HAP-1 (cell line): ENCODE data around the gene SORBS1.

Experiments used
- DNase-seq, 2 experiments: peaks; one replicate each; pipeline ENCODE4 v3.0.0-alpha.2; 2016 to 2020; ENCODE audit warnings: low spot score in 2 of 2
- H3K27me3 ChIP-seq: fragments of 250-450 bp; sonication (Bioruptor Pico); 2 replicates; pipeline ENCODE4 v1.5.1; 2020; ENCODE audit warnings: low read depth, mild to moderate bottlenecking, moderate library complexity
- H3K36me3 ChIP-seq: fragments of 250-450 bp; sonication (Bioruptor Pico); replicated peaks from 2 replicates; pipeline ENCODE4 v1.5.1; 2020; ENCODE audit warnings: mild to moderate bottlenecking
- H3K4me1 ChIP-seq: fragments of 250-450 bp; sonication (Bioruptor Pico); 2 replicates; pipeline ENCODE4 v1.5.1; 2020; ENCODE audit warnings: mild to moderate bottlenecking
- H3K4me3 ChIP-seq: fragments of 250-450 bp; sonication (Bioruptor Pico); 2 replicates; pipeline ENCODE4 v1.5.1; 2020; ENCODE audit warnings: mild to moderate bottlenecking, moderate library complexity
- H3K9me3 ChIP-seq: fragments of 250-450 bp; sonication (Bioruptor Pico); 2 replicates; pipeline ENCODE4 v1.5.1; 2020; ENCODE audit warnings: mild to moderate bottlenecking, moderate library complexity
- in situ Hi-C: fragments of 300-500 bp; cut with MboI; formaldehyde crosslinking; loops from 3 replicates; pipeline ENCODE4 v1.14.3; 2020; ENCODE audit warnings: low sequenced_read_pairs, inconsistent platforms, mixed read lengths

SORBS1 gene

DNA sequence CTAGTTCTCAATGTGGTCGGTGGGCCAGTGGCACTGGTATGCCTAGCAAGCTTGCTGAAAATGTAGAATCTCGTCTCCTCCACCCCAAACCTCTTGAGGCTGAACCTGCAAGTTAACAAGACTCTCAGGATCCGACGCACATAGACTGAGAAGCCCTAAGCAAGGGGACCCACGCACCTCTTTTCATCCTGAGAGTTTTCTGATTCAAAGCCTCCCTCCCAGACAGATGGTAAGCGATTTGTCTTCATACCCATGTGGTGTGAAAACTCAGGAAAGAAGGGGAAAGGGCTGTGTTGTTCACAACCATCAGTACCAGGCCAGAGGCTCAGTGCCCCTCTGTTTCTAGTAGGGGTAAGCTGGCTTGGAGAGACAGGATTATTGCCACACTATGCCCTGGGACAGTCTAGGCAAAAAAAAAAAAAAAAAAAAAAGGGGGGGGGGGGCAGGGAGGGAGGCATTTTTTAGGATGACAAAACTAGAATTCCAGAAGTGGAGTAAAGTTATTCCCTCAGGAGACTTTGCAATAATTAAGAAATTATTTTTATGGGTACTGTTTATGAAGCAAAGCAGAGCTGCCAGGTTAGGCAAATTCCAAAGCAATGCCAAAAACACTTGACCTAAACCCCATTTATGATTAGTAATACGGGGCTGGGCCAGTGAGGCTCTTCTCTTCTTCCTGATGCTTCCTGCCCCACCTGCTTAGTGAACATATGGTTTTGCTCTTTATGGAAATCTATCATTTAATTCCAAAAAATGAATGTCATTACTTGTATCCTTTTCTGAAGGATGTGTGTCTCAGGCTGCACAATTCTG lies 152.8 kb downstream of the SORBS1 start:
- no peak for DNase-seq
- Histone ChIP-seq H3K4me3 (no peak overlapping the region), H3K9me3 (no peaks in the 10 kb centered on the region), H3K36me3 (no peaks in the 10 kb centered on the region), H3K4me1 (peaks cover 12% of the 10 kb centered on the region), H3K27me3 (no peaks in the 10 kb centered on the region)
- in situ Hi-C loops = no loop called here

- in situ Hi-C loops = no loop called here
- Histone ChIP-seq H3K4me1 (peaks cover 12% of the 10 kb centered on the region), H3K9me3 (no peaks in the 10 kb centered on the region), H3K36me3 (no peaks in the 10 kb centered on the region), H3K27me3 (no peaks in the 10 kb centered on the region), H3K4me3 (no peak overlapping the region)
- no peak for DNase-seq
Observed at GRCh38 chr10:95407546-95407945, 153.6 kb downstream of the SORBS1 start.

DNA sequence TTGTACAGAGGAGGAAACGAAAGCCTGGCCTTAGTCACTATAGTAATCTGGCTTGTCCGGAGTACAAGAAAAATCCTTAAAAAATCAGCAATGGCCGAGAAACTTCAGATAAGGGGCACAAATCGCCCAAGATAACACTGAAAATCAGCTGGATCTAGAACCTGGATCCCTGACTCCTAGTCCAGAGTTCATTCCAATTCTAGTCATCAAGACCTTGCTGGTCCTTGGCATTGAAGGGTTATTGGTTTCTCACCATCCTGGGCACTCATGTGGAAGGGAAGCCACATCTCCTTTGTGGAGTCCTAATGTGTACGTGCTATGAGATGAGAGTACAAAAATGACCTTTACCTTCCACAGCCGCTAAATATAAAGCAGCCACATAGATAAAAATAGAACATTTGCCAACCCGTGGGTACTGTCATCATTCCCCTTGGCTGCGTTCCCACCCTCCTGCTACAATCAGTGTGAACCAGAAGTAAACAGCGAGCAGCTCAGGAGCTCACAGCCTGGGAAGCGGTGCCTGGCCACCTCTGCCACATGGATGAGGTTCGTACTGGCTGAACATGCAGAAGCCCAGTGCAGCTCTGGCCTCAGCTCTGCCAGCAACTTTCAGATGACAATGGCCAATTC lies 154.4 kb downstream of the SORBS1 start:
- no peak overlapping the region for H3K4me3 ChIP-seq
- in situ Hi-C loops = no loop called here
- H3K9me3 ChIP-seq = no peaks in the 10 kb centered on the region
- H3K27me3 ChIP-seq = no peaks in the 10 kb centered on the region
- peaks cover 12% of the 10 kb centered on the region for H3K4me1 ChIP-seq
- H3K36me3 ChIP-seq = no peaks in the 10 kb centered on the region
- no peak for DNase-seq

DNA sequence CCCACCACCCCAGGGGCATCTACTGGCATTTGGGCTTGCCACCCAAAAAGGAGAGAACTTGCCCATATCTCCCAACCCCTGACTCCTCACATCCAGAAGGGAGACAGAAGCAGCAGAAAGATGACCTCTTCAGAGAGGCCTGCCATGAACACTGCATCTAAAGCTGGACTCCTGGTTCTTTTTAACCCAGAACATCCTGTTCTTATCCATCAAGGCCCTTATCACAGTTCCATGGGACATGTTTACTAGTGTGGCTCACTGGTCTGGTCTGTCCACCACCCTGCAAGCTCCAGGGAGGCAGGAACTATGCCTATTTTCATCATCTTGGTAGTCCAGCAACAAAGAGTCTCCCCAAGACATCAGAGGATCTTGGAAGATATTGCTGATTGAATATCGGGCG lies 155.5 kb downstream of the SORBS1 start:
- DNase-seq = no peak
- no peaks in the 10 kb centered on the region for H3K36me3 ChIP-seq
- no peak overlapping the region for H3K4me3 ChIP-seq
- H3K4me1 ChIP-seq = peaks cover 12% of the 10 kb centered on the region
- H3K9me3 ChIP-seq = no peaks in the 10 kb centered on the region
- in situ Hi-C loops = no loop called here
- H3K27me3 ChIP-seq = no peaks in the 10 kb centered on the region

- peaks cover 11% of the 10 kb centered on the region for H3K4me1 ChIP-seq
- H3K4me3 ChIP-seq = no peak overlapping the region
- no peaks in the 10 kb centered on the region for H3K36me3 ChIP-seq
- no peaks in the 10 kb centered on the region for H3K9me3 ChIP-seq
- no peak for DNase-seq
- in situ Hi-C loops = no loop called here
- no peaks in the 10 kb centered on the region for H3K27me3 ChIP-seq
Observed at GRCh38 chr10:95404864-95405263, 156.3 kb downstream of the SORBS1 start.

DNA sequence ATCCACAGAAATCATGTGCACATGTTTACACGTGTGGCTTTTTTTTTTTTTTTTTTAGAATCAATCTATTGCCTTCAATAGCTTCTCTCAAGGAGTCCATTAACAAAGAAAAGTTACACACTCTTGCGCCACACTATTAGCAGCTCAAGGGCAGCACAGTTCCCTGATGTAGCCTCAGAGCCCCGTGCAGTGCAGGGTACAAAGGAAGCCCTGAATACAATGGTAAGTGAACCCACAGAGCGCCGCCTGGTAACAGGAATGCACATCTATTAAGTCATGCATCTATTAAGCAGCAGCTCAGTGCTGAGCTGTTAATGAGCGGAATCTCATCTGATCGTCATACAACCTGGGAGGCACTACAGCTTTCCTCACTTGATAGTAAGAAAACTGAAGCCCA lies 156.7 kb downstream of the SORBS1 start:
- no peaks in the 10 kb centered on the region for H3K9me3 ChIP-seq
- in situ Hi-C loops = no loop called here

DNA sequence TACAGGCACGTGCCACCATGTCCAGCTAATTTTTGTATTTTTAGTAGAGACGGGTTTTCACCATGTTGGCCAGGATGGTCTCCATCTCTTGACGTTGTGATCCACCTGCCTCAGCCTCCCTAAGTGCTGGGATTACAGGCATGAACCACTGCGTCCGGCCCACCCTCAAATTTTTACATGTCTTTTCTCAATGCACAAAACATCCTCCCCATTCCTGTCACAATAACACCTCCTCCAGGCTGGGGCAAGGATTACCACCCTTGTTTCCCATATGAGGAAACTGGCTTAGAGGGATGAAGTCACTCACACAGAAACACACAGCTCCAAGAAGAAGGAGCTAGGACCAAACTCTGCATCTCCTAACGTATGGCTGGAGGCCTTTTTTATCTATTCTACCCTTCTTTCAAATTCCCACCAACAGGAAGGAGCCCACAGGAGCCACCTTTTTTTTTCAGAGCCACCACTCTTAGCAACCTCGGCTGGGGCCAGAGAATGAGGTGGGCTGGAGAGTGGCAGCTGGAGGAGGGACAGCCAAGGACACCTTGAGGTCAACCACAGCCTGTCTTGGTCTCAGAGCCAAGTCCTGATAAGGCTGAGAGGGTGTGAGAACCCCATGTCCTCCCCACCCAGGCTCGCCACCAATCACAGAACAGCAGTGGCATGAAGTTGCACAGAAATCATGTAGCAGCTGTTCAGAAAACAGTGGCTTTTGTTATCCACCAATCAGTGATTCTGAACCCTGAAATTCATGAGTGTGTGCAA lies 157.3 kb downstream of the SORBS1 start:
- in situ Hi-C loops = no loop called here
- Histone ChIP-seq H3K27me3 (no peaks in the 10 kb centered on the region), H3K36me3 (no peaks in the 10 kb centered on the region), H3K9me3 (no peaks in the 10 kb centered on the region), H3K4me1 (peaks cover 1% of the 10 kb centered on the region), H3K4me3 (no peak overlapping the region)
- DNase-seq = no peak

More for the DNA sequence above, 156.7 kb downstream of the SORBS1 start:
- Histone ChIP-seq H3K4me3 (no peak overlapping the region), H3K4me1 (peaks cover 7% of the 10 kb centered on the region), H3K36me3 (no peaks in the 10 kb centered on the region), H3K27me3 (no peaks in the 10 kb centered on the region)
- no peak for DNase-seq

GRCh38 chr10:95401704-95402469 lies 159.3 kb downstream of the SORBS1 start:
- Histone ChIP-seq H3K9me3 (no peaks in the 10 kb centered on the region), H3K4me3 (no peak overlapping the region), H3K4me1 (no peaks in the 10 kb centered on the region), H3K27me3 (no peaks in the 10 kb centered on the region), H3K36me3 (no peaks in the 10 kb centered on the region)
- in situ Hi-C loops = no loop called here
- no peak for DNase-seq

- Histone ChIP-seq H3K36me3 (no peaks in the 10 kb centered on the region), H3K9me3 (no peaks in the 10 kb centered on the region), H3K27me3 (no peaks in the 10 kb centered on the region), H3K4me3 (no peak overlapping the region), H3K4me1 (no peaks in the 10 kb centered on the region)
- in situ Hi-C loops = no loop called here
- DNase-seq = no peak
Observed at GRCh38 chr10:95400787-95401186, 160.4 kb downstream of the SORBS1 start.

DNA sequence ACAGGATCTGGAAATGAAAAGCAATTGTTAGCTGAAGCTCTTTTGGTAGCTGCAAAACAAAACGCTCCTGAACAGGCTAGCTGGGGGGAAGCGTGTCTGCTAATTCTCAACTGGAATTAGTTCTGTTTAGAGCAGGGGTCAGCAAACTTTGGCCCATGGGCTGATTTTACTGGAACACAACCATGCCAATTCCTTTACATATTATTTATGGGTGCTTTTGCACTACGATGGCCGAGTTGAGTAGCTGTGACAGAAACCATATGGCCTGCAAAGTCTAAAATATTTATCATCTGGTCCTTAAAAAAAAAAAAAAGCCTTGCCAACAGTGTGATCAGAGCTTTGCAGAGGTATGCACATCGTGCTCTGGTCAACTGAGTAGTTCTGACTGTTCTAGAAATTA lies 162.0 kb downstream of the SORBS1 start:
- in situ Hi-C loops = no loop called here
- H3K27me3 ChIP-seq = no peaks in the 10 kb centered on the region
- no peak for DNase-seq
- no peak overlapping the region for H3K4me3 ChIP-seq
- H3K9me3 ChIP-seq = no peaks in the 10 kb centered on the region
- no peaks in the 10 kb centered on the region for H3K4me1 ChIP-seq
- no peaks in the 10 kb centered on the region for H3K36me3 ChIP-seq

DNA sequence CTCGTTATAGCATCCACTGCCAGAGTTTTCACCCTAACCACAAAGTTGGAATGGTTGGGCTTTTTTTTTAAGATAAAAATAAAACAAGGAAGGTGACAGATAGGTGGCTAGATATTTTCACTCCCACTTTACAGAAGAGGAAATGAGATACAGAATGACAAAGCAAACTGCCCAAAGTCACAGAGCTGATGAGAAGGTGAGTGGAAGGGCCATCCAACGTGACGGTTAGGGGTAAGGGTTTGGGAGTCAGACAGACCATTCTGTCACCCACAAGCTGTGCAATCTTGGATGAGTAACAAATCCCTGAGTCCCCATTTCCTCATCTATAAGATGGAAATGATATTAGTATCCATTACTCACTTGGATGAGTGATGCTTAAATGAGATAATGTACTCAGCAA lies 163.4 kb downstream of the SORBS1 start:
- H3K4me1 ChIP-seq = no peaks in the 10 kb centered on the region
- no peak overlapping the region for H3K4me3 ChIP-seq
- DNase-seq = no peak
- no peaks in the 10 kb centered on the region for H3K9me3 ChIP-seq
- in situ Hi-C loops = no loop called here
- H3K36me3 ChIP-seq = no peaks in the 10 kb centered on the region
- H3K27me3 ChIP-seq = no peaks in the 10 kb centered on the region

DNA sequence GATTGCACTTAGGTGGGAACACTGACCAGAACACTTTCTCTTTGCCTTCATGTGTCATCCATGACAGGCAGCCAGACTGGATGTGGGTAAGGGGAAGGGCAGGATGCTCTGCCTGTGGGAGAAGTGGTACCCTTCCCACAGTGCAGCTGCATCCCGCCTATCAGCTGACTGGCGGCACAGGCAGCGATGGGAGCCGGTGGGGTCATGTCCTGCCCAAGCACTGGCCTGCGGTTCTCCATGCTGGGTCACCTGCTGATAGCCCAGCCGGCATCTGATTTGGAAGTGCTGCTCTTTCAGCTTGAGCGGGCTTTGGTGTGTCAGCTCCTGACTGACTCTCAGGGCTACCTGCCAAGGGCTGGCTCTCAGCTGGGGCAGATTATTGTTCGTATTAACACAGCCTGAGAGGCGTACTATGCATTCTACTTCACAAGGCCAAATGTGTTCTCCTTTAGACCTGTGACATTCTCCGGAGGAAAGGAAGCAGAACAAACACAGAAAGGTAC lies 165.2 kb downstream of the SORBS1 start:
- in situ Hi-C loops = no loop called here
- no peaks in the 10 kb centered on the region for H3K36me3 ChIP-seq
- no peaks in the 10 kb centered on the region for H3K27me3 ChIP-seq
- no peaks in the 10 kb centered on the region for H3K4me1 ChIP-seq
- H3K4me3 ChIP-seq = no peak overlapping the region
- no peaks in the 10 kb centered on the region for H3K9me3 ChIP-seq
- DNase-seq = no peak

DNA sequence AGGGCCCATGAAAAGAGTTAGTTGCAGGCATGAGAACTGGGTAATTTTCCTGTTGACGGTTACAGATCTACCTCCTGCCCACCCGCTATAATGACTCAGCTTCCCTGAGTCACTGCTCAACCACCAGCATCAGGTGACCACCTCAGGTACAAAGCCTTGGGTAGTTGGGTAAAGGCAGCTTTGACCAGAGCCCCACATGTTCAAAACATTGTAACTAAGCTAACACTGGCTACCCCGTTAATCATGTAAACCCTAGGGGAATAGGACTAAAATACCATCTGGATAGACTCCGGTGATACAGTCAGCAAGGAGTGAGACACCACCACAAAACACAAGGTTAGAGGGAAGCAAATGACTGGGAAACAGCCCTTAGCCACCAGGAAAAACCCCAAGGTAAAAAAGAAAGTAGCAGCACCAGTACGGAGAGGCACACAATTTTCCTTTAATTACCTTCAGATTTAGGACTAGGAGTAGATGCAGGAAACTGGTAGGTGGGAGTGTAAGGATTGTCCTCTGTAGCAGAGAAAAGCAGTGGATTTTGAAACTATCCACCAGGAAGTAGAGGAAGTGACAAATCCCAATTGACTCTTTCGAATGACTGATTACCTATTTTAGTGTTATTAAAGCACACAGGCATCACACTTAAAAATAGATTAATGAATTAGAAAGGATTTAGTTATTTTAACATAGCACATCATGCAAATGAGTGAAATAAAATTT lies 166.8 kb downstream of the SORBS1 start:
- no peak for DNase-seq
- no peaks in the 10 kb centered on the region for H3K9me3 ChIP-seq
- no peaks in the 10 kb centered on the region for H3K4me1 ChIP-seq
- no peaks in the 10 kb centered on the region for H3K36me3 ChIP-seq
- in situ Hi-C loops = no loop called here
- H3K4me3 ChIP-seq = no peak overlapping the region
- no peaks in the 10 kb centered on the region for H3K27me3 ChIP-seq
